Measurements from ENCODE around the gene SELPLG.

Gene SELPLG

DNA sequence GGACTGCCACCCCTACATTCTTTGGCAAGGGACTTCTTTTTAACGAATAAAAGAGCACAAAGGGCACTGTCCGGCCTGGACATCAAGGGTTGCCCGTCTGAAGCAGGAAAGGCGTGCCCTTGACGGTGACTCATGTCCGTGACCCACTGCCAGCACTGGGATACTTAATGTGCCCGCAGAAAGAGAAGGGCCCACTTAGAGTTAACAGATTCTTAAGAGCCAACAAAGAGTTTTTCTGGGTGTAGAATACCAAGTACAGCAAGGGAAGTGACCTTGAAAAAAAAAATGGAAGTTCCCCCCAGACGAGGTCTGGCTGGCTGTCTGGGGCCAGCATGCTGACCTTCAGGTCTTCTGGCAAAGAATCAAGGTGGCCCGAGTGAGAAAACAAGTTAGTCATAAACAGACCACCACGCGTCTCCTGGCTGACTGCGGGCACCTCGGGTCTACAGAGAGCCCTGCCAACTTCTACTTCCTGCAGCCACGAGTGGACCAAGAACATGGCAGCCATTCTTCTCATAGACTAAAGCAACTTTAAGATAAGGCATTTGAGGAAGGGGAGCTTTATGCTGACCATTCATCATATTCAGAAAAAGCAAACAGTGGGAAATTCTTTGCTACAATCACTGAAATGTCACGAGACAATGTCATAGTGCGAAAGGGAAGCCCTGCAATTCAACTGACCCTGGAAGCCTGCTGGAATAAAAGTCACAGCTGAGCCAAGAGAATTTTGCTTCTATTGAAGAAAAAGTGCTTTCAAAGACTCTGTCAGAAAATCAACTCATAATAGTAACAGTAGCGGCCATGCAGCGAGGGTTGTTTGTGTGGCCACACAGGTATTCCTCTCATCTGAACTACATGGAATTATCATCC, 10.5 kb upstream of the SELPLG start:
- no peak for TF ChIP-seq CTCF (IDR thresholded peaks at IDR 0.05; ENCODE audit: low read depth, low read length, missing control alignments)
- in situ Hi-C loops (cut with HindIII; ENCODE audit: low sequenced_read_pairs): no loop called here
- no peak for DNase-seq (ENCODE audit: low read depth)
- no peak overlapping the region for H3K4me3 ChIP-seq (ENCODE audit: low read depth, low read length)

- DNase-seq (ENCODE audit: low read depth): no peak
- TF ChIP-seq CTCF (IDR thresholded peaks at IDR 0.05; ENCODE audit: low read depth, low read length, missing control alignments): no peak
- in situ Hi-C loops (cut with HindIII; ENCODE audit: low sequenced_read_pairs): no loop called here
- no peak overlapping the region for H3K4me3 ChIP-seq (ENCODE audit: low read depth, low read length)
Observed at GRCh38 chr12:108642899-108643654, 9.4 kb upstream of the SELPLG start.

GRCh38 chr12:108642269-108642870, 8.7 kb upstream of the SELPLG start:
- TF ChIP-seq CTCF (IDR thresholded peaks at IDR 0.05; ENCODE audit: low read depth, low read length, missing control alignments): no peak
- DNase-seq (ENCODE audit: low read depth): no peak
- no peak overlapping the region for H3K4me3 ChIP-seq (ENCODE audit: low read depth, low read length)
- in situ Hi-C loops (cut with HindIII; ENCODE audit: low sequenced_read_pairs): no loop called here

DNA sequence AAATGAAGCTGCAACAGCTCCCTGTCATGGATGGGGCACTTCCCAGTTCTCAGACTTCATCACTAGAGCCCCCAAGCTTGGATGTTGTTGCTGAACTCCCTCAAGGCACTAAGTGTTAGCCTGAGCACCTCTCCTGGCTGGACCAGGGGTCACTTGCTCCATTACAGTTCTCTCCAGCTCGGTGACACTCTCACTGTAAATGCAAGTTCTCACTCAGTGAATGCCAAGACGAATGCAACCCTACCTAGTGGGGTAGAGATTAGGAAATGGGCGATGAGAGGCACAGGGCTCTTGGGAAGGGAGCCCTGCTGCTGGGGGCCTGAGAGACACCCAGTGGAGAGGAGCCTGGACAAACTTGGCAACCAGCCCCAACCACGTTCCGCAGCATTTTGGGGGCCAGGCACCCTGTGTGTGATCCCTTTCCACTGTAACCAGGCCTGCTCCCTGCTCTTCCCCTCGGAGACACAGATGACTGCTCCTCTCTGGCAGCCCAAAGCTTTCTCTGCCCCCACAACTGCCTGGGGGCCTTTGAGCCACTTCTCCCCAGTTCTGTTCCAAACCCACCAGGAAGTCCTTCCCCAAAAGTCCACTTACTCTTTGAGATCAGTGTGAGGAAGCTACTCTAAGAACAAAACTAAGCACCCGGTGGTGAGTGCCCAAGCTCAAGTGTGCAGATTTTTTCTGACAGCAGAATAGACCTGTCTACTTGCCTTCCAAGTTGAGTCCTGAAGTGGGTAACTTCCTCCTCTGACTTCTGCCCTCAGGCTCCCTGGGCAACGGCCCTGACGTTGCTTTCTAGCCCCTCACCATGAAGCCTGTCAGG, 8.0 kb upstream of the SELPLG start:
- in situ Hi-C loops (cut with HindIII; ENCODE audit: low sequenced_read_pairs): no loop called here
- DNase-seq (ENCODE audit: low read depth): no peak
- no peak for TF ChIP-seq CTCF (IDR thresholded peaks at IDR 0.05; ENCODE audit: low read depth, low read length, missing control alignments)
- no peak overlapping the region for H3K4me3 ChIP-seq (ENCODE audit: low read depth, low read length)

DNA sequence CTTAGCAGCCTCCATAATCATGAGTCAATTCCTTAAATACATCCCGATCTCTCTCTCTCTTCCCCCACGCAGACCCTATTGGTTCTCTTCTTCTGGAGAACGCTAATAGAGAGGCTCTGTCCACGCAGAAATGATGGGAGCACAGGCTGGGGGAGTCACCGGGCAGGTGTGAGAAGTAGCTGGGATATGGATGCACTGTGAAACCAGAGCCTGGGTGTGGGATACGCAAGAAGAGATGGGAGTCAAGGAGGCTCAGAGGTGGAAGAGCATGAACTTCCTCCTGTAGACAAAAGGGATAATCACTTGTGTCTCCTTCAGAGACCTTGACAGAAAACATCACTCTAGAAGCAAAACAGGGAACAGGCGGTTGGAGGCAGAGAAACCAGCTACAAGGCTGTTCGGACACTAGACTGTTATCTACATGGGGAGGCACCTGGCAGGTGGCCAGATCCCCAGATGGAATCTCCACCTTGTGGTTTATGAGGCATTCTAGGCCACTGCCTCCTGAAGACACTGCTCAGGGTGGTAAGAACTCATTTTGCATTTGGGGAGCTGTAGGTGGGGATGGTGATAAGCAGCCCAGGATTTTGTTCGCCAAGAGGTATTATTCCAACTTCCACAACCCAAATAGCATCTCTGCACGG, 7.2 kb upstream of the SELPLG start:
- TF ChIP-seq CTCF (IDR thresholded peaks at IDR 0.05; ENCODE audit: low read depth, low read length, missing control alignments): no peak

More for the DNA sequence above, 7.2 kb upstream of the SELPLG start:
- no peak overlapping the region for H3K4me3 ChIP-seq (ENCODE audit: low read depth, low read length)
- DNase-seq (ENCODE audit: low read depth): no peak
- in situ Hi-C loops (cut with HindIII; ENCODE audit: low sequenced_read_pairs): no loop called here
